Activated CD4-positive, alpha-beta T cell treated with anti-CD3 and anti-CD28 coated beads for 24 hours (primary cell): ENCODE data around the gene ANKMY1.

Source experiments
- DNase-seq, 2 donors: peaks; one replicate each; pipeline ENCODE4 v3.0.0-alpha.2; 2020; ENCODE audit warnings: low read depth in 2 of 2

Gene ANKMY1

GRCh38 chr2:240460253-240460711 is 97.5 kb downstream of the ANKMY1 start:
- DNase-seq = no peak

DNA sequence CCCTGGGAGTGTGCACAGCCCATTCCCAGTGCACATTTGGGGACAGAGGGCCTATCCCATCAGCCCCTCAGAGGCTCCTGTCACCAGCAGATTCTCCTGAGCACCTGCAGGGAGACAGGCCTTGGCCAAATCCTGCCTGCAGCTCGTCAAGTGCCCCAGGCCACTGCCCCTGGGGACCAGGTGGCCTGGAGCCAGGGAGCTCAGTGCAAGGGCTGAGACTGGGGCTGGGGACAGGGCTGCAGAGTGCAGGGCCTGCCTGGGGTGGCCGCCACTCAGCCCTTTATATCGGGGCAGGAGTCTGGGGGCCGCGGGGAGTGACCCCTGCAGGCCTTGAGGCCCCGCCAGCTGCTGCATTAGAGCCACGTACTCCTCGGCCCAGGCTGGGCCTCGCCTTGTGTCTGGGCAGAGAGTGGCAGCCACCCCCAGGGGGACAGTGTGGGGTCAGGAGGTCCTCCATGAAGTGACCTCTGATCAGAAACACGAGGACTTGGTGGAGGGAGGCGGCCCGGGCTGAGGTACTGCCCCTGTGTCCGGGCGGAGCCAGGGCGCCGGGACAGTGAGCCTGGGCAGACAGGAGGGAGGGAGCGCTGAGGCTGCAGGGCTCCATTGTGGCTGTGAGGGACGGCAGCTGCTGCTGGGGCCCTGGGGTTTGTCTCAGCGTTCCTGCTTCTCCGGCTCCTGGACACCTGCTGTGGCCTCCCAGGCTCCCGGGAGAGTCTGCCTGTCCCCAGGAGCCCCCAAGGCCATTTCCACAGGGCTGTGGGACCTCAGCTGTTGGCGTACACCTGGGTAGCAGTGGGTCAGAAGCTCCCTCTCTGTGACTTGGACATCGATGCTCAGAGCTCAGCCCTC is 98.2 kb downstream of the ANKMY1 start:
- DNase-seq = no peak

DNA sequence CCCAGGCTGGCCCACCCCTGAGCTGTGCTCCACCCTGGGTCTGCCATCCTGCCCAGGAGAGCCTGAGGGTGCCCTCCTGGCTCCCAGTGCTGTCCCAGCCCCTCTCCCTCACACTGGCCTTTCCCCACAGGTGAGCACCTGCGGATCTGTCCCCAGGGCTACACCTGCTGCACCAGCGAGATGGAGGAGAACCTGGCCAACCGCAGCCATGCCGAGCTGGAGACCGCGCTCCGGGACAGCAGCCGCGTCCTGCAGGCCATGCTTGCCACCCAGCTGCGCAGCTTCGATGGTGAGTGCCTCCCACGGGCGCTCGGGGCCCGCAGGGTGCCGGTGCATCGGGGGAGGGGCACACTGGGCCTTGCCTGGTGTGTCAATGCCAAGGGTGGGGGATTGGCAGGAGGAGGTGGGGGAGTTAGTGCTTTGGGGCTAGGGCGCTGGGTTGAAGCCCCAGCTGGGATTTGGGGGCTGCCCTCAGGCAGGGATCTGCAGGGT is 98.8 kb downstream of the ANKMY1 start:
- no peak for DNase-seq

- no peak for DNase-seq
Observed at GRCh38 chr2:240458044-240458899, 99.5 kb downstream of the ANKMY1 start.

DNA sequence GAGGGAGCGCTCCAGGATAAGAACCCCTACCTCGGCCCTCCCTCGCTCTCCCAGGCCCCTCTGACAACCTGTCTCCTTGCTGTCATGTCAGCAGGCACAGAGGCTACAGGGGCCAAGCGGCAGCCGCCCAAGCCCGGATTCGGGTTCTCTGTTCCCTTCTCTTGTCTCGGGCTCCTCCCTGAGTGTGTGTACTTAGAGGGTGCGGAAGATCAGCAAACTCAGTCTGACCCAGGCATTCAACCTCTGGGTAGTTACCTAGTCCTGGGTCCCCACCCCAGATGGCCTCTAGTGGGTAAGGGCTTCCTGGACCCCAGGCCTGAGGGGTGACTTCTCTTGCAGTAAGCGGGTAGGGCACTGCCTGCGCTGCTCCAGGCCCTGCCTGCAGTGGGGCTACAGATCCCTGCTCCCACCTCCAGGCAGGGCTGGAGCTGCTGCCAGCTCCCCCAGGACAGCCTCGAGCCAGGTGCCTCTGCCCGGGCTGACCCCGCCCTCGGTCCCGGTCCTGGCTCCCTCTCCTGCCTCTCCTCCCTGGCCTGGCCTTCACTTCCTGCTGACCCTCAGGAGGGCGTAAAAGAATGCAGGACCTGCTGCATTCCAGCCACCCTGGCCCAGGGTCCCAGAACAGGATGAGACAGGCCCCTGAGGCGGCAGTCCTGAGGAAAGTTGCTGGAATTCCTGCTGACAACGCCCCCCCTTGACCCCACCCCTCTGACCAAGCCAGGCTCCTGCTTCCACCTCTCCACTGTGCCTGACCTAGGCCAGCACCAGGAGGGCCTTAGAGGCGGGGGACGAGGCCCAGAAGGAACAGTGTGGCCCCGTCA is 100.4 kb downstream of the ANKMY1 start:
- DNase-seq = no peak

DNA sequence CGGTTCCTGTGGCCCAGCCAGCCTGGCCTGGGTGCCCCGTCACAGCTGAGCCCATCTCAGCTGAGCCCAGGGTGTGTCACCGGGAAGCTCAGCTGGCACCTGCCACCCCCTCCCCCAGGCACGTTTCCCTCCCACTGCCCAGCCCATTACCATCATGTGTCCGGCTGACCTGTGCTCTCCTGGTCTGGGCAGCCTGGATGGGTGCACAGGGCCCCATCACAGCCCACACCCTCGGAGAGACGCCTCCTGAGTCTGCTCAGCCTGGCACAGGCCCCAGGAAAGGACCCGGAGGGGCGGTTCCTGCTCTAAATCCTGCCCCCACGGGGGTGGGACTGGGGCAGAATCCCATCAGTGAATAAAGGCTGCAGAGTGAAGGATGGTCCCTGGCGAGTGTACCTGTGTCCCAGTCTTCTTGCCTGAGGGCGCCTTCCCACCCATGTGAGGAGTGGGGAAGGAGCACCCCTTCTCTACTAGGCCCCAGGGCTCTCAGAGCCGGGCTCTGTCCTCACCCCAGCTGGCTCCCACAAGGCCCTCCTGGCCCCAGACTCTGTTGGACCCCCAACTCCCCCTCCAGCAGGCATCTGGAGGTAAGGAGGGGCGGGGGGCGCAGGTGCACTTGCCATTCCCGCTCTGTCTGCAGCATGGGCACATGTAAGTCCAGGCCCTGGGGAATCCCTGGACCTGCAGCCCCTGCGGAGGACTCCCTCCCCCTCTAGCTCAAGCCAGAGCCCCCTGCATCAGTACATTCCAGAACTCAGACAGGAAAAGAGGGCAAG is 101.2 kb downstream of the ANKMY1 start:
- DNase-seq = no peak

DNA sequence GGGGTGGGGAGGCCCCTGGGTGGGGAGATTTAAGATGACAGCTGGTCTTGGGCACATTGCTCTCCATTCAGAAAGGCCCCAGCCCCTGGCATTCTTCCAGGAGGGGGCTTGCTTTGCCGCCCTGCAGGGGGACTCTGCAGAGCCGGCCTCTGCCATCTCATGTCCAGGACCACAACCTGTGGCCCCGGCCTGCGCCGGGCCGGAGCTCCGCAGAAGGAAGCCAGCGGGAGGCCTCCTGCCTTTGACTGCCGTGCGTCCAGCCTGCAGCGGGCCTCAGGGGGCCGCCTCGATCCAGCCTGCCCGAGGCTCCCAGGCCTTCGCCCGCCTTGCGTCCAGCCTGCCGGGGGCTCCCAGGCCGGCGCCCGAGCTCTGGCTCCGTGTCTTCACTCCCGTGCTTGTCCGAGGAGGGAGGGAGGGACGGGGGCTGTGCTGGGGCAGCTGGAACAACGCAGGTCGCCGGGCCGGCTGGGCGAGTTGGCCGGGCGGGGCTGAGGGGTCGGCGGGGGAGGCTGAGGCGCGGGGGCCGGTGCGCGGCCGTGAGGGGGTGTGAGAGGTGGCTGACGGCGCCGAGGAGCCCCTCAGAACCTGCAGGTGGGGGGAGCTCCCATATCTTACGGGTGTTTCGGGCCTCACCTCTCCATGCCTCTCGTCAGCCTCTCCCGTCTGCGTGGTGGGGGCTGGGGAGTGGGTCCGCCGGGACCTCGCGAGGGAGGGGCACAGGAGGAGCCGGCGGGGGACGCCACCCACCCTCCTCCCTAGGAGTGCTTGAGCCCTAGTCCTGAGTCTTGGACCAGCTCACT is 101.9 kb downstream of the ANKMY1 start:
- DNase-seq = no peak

DNA sequence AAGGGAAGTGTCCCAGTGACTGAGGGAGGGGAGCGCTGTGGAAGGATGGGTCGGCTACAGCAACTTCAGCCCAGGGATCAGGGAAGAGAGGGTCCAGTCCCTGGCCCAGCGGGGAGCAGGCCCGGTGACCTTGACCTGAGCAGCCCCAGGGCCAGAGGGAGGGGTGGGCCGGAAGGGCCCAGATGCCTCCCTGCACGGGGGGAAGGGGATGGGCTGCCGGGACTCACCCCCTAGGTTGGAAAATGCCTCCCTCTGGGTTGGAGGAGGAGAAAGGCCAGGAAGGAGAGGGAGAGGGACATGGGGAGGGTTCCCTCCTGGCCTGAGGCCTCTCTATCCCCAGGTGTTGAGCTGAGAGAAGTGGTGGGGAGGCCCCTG is 102.5 kb downstream of the ANKMY1 start:
- no peak for DNase-seq

DNA sequence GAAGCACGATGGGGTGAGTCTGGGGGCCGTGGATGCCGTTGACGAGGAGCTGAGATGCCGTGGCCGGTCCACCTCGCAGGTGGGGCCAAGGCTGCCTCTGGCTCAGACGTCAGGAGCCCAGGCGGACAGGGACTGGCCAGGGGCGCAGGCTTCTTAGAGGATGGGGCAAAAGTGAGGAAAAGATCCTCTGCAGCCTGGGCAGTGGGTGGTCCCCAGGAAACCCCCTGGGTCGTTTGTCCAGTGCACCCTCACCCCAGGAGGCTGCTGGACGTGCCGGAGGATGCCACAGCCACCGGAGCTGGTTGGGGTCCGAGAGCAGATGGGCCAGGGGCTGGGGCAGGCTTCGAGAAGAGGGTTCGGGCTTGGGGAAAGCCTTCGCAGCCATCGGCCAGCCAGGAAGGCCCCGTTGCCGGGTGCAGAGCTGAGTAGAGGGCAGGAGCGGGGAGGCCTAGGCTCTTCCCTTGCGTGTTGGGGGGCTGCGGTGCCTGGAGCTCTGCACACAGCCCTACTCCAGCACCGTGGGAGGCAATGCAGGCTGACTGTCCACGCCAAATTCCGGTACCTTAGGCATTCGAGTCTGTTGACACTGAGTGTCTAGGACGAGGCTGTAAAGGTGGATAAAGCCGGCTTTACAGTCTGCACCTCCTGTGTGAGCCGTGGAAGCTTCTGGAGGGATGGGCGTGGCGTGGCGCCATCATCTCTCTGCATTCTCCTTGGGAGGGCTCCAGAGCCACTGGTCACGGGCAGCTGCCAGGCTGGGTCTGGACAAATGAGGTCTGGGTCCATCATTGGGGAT is 103.5 kb downstream of the ANKMY1 start:
- DNase-seq = no peak

GRCh38 chr2:240453461-240454105 is 104.2 kb downstream of the ANKMY1 start:
- DNase-seq = no peak

GRCh38 chr2:240452462-240453256 is 105.1 kb downstream of the ANKMY1 start:
- DNase-seq = no peak

- no peak for DNase-seq
Observed at GRCh38 chr2:240451791-240452461, 105.9 kb downstream of the ANKMY1 start.

- DNase-seq = no peak
Observed at GRCh38 chr2:240451108-240451611, 106.6 kb downstream of the ANKMY1 start.

DNA sequence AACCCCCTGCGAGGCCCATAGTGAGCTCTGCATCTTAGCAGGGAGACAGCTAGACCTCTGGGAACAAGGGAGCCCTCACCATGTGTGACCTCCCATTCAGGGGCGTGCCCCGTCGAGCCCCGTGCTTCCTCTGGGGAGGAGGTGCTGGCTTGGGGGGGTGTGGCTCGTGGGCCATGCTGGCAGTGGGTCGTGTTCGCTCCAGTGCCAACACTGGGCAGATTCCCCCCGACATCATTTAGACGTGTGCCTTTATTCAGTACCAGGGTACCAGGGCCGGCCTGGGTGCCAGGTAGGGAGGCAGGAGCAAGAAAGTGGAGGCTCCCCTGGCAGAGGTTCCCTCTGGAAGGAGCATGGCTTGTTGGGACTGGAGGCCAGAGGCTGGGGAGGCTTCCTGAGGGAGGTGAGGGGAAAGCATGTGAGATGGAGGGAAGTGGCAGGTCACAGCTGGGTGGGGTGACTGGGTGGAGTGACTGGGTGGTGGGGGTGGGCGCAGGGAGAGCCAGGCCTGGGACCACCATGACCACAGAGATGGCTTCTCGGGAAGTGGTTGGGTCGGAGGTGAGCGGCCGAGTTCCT is 107.2 kb downstream of the ANKMY1 start:
- DNase-seq = no peak

DNA sequence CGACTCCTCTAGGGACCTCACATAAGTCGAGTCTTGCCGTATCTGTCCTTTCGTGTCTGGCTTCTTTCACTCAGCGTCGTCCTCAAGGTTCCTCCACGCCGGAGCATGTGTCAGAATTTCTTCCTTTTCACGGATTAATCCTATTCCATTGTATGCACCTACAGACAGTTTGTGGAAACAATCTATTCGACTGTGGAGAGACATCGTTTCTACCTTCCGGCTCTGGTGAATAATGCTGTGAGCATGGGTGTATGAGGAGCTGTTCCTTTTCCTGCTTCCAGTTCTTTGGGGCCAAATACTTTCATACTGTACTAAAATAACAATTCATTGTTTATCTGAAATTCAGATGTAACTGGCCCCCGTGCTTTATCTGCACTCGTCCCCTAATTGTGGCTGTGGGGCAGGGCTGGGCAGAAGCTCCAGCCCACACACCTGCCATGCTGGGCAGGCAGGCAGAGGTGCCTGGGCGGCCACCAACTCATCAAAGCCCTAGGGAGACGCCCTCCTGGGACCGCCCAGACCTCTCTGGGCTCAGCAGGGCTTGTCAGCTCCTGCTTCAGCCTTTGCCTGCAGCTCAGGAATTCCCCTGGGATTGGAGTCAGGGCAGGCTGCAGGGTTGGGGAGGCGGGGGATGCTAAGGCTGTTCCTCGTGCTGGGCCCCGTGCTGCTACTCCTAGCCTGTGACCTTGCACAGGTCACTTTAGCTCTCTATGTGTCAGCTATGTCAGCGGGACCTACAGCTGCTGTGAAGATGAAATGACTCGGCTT is 107.8 kb downstream of the ANKMY1 start:
- DNase-seq = no peak
